Urothelium cell line (cell line): ENCODE data around the gene COL7A1.

Experiments used
- DNase-seq: peaks from one replicate; pipeline ENCODE4 v3.0.0; 2011; ENCODE audit warnings: low spot score, mixed read lengths
- FAIRE-seq: peaks from 2 replicates; lab custom pipeline; 2011; peaks lifted over from hg19 to GRCh38; lab: Jason Lieb, UNC

The COL7A1 gene

DNA sequence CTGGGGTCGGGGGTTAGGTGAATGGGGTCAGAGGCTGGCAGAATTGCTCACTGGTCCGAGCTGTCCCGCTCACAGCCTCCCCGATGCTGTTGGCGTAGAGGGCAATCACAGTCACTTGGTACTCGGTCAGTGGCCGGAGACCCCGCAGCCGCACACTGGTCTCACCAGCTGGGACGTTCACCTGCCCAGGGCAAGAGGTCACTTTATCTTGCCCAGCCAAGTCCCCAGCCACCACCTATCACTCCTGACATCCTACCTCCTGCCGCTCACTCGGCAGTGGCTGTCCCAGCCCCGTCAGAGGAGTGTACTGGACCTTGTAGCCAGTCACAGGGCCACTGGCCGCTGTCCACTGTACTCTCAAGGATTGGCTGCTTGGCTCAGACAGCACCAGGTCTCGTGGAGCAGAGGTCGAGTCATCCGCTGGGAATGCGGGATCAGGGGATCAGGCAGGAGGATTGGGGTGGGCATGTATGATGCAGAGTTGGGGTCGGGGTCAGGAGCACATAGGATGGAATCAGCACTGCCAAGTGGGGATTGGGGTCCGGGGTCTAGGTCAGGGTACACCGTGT, 2.5 kb downstream of the COL7A1 start:
- DNase-seq (no peak), FAIRE-seq (no peak)

- no peak for FAIRE-seq
- DNase-seq = no peak
Measured at GRCh38 chr3:48591886-48592518, 3.1 kb downstream of the COL7A1 start.

DNA sequence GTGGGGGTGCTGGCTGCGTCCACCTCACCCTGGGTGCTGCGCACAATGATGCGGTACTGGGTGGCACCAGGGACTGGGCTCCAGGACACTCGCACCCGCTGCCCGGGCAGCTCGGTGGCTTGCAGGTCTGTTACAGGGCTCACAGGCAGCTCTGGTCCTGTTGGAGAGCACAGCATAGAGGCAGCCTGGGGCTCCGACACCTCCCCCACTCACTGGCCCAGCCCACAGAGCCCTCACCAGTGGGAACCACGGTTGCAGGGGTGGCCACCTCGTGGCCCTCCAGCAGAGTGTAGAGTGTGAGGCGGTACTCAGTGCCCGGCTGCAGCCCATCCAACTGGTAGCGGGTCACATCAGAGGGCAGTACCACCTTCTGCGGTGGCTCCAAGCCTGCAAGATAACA, 3.7 kb downstream of the COL7A1 start:
- FAIRE-seq (no peak), DNase-seq (no peak)

- no peak for DNase-seq
Measured at GRCh38 chr3:48588230-48588629, 6.9 kb downstream of the COL7A1 start.

GRCh38 chr3:48587686-48588085, 7.4 kb downstream of the COL7A1 start:
- FAIRE-seq (no peak), DNase-seq (no peak)

More at GRCh38 chr3:48588230-48588629, 6.9 kb downstream of the COL7A1 start:
- no peak for FAIRE-seq

DNA sequence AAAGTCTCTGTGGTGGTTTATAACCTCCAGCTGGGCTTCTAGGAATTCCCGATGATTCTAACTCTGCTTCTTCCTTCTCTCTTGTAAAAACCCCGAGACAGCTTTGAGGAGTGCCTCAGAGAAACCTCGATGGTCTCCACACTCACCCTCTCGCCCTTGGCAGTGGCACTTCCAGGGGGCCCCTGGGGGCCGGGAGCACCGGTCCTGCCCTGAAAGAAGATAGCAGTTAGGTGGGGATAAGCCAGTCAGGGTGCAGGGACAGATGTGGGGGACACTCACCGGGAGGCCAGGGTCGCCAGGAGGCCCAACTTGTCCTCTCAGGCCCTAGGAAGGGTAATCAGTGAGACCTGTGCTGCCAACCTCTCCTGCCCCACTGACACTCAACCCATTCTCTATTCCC, 9.7 kb downstream of the COL7A1 start:
- FAIRE-seq (no peak), DNase-seq (no peak)

DNA sequence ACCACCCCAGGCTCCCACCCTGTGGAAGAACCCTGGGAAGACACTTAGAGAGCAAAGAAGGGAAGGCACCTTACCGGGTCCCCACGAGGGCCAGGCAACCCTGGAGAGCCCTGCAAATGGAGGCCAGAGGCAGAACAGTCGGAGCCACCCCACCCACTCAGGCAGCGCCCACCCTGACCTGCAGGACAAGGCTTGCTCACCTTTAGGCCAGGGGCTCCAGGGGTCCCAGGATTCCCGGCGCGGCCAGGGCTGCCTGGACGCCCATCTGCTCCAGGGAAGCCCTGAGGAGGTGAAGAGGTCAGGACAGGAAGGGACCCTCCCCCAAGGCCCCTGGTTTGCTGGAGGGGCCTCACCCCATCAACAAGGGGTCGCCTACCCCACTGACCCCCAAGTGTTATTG, 10.3 kb downstream of the COL7A1 start:
- FAIRE-seq = no peak

GRCh38 chr3:48581621-48582481, 13.3 kb downstream of the COL7A1 start:
- FAIRE-seq (no peak), DNase-seq (no peak)

More for the DNA sequence above, 10.3 kb downstream of the COL7A1 start:
- no peak for DNase-seq

- FAIRE-seq (no peak), DNase-seq (no peak)
Measured at GRCh38 chr3:48576647-48577046, 18.5 kb downstream of the COL7A1 start.

DNA sequence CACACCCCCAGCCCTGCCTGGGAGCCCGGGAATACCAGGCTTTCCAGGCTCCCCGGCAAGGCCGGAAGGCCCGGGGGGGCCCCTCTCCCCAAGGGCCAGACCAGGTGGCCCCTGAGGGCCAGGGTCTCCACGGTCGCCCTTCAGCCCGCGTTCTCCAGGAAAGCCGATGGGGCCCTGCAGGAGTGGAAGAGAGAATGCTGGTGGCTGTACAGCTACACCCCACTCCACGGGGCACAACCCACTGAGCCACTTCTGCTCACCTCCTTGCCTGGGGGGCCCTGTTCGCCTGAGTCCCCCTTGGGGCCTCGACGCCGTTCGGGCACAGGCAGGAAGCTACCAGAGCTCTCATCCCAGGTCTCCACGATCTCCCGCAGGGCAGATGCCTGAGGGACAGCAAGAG, 19.8 kb downstream of the COL7A1 start:
- no peak for FAIRE-seq

GRCh38 chr3:48573973-48574585, 21.1 kb downstream of the COL7A1 start:
- no peak for FAIRE-seq
- no peak for DNase-seq

More for the DNA sequence above, 19.8 kb downstream of the COL7A1 start:
- DNase-seq = no peak

GRCh38 chr3:48572517-48572916, 22.6 kb downstream of the COL7A1 start:
- DNase-seq (no peak), FAIRE-seq (no peak)

DNA sequence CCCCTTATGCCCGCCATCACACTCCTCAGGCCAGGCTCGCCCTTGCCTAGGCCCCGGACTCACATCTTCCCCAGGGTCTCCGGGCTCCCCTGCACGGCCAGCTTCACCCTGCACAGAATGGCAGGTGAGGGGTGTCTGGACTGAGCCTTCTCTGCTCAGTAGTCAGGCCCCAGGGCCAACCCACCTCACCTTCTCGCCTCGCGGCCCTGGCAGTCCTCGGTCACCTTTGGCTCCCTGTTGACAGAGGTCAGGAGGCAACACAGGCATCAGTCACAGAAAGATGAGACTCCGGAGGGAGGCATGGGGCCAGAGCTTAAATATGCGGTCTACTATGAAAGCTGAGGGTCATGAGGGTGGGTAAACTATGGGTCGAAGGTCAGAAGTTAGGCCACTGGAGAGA, 23.2 kb downstream of the COL7A1 start:
- DNase-seq = no peak
- no peak for FAIRE-seq

GRCh38 chr3:48569808-48570450, 25.2 kb downstream of the COL7A1 start:
- FAIRE-seq (no peak), DNase-seq (no peak)

DNA sequence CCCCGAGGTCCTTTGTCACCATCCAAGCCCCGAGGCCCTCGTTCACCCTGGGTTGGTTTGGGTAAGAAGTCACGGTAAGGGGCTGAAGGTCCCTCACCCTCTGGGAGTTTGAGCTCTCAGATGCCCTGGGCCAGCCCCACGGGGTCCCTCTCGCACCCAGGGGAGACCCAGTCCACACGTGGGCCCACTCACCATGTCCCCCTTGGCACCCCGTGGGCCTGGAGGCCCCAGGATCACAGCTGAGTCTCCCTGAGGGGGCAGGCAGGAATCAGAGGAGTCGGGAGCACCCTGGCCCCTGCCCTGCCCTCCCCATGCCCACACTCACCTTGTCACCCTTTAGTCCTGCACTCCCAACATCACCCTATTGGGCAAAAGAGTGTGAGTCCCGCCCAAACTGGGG, 25.7 kb downstream of the COL7A1 start:
- FAIRE-seq = no peak
- DNase-seq = no peak

- no peak for FAIRE-seq
- DNase-seq = no peak
Measured at GRCh38 chr3:48568476-48568875, 26.7 kb downstream of the COL7A1 start.

DNA sequence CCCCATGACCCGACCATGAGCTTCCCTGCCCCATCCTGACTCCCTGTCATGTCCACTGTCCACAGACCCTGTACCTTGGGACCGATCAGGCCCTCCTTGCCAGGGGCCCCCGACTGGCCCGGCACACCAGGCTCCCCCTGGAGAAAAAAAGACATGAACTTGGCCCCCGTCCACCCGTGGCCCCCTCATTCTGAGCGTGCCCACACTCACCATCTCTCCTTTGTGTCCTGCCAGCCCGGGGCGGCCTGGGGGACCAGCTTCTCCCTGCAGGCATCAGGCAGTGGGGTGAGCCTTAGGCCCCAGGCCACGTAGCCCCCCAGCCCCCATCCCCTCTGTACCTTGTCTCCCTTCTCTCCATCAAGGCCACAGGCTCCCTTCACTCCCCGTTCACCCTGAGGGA, 27.6 kb downstream of the COL7A1 start:
- DNase-seq = no peak
- no peak for FAIRE-seq

DNA sequence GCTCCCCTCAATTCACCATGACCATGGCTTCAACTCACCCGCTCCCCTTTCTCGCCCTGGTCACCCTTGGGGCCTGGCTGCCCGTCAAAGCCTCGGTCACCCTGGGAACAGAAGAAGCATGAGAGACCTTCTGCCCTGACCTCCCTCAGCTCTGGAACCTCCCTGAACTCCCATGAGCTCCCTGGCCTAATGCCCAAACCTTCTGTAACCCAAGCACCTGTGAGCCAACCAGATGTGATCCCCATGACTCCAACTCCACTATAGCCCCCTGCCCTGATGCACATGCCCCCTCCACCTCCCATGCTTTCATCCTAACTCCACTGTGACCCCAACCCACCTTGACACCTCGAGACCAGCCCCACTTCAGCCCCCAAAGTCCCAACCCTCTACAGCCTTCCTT, 28.0 kb downstream of the COL7A1 start:
- FAIRE-seq (no peak), DNase-seq (no peak)

DNA sequence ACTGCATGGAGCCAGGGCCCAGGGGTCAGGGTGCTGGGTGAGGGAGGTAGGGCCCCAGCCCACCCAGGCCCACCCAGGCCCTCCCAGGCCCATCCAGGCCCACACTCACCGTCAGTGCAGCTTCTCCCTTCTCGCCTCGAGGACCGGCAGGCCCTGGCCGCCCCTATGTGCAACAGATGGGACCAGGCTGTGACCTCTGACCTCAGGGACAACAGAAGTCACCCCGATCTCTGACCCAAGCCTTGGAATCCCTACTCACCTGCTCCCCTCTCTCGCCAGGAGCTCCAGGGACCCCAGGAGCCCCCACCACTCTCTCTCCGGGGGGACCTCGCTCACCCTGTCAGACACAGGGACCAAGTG, 28.7 kb downstream of the COL7A1 start:
- FAIRE-seq = no peak
- DNase-seq = no peak

- DNase-seq = peak; percentile 88
- FAIRE-seq = peak; percentile 97
Measured at GRCh38 chr3:48565591-48566400, 29.3 kb downstream of the COL7A1 start.
